Effector memory CD4-positive, alpha-beta T cell (primary cell): ENCODE results near the gene ATPAF2.

Experiments
- DNase-seq, 3 donors: peaks; one replicate each; pipeline ENCODE4 v3.0.0-alpha.2; 2020
- H3K27ac ChIP-seq: 2 replicates; pipeline ENCODE4 v1.7.0; 2013; ENCODE audit warnings: mild to moderate bottlenecking, low read length, moderate library complexity; ENCODE audit not compliant: insufficient read depth, poor library complexity, severe bottlenecking
- H3K27me3 ChIP-seq: replicated peaks from 2 replicates; pipeline ENCODE4 v1.7.0; 2013; ENCODE audit warnings: mild to moderate bottlenecking, low read length; ENCODE audit not compliant: insufficient read depth, control insufficient read depth, poor library complexity, severe bottlenecking
- H3K36me3 ChIP-seq: 2 replicates; pipeline ENCODE4 v1.7.0; 2013; ENCODE audit warnings: mild to moderate bottlenecking, low read length, moderate library complexity; ENCODE audit not compliant: control insufficient read depth, insufficient read depth
- H3K4me1 ChIP-seq: 2 replicates; pipeline ENCODE4 v1.7.0; 2013; ENCODE audit warnings: low read length, mild to moderate bottlenecking; ENCODE audit not compliant: control insufficient read depth, insufficient read depth, poor library complexity, severe bottlenecking
- H3K4me3 ChIP-seq: 2 replicates; pipeline ENCODE4 v1.7.0; 2013; ENCODE audit warnings: low read length, low read depth, mild to moderate bottlenecking; ENCODE audit not compliant: insufficient read depth, poor library complexity, severe bottlenecking
- H3K9me3 ChIP-seq: 2 replicates; pipeline ENCODE4 v1.7.0; 2013; ENCODE audit warnings: mild to moderate bottlenecking, low read length, moderate library complexity; ENCODE audit not compliant: control insufficient read depth

The ATPAF2 gene

GRCh38 chr17:17981330-17981729 lies 57.6 kb downstream of the ATPAF2 start:
- DNase-seq, result no peak
- H3K9me3 ChIP-seq, result no peaks in the 10 kb centered on the region
- no peaks in the 10 kb centered on the region for H3K36me3 ChIP-seq
- H3K4me3 ChIP-seq, result no peak overlapping the region
- H3K27me3 ChIP-seq, result no peaks in the 10 kb centered on the region
- H3K27ac ChIP-seq, result no peak overlapping the region
- no peaks in the 10 kb centered on the region for H3K4me1 ChIP-seq

- Histone ChIP-seq H3K9me3 (no peaks in the 10 kb centered on the region), H3K4me1 (no peaks in the 10 kb centered on the region), H3K27me3 (no peaks in the 10 kb centered on the region), H3K4me3 (no peak overlapping the region), H3K36me3 (no peaks in the 10 kb centered on the region), H3K27ac (no peak overlapping the region)
- DNase-seq, result no peak
These were observed 59.2 kb downstream of the ATPAF2 start for GRCh38 chr17:17979778-17980177.

- Histone ChIP-seq H3K9me3 (no peaks in the 10 kb centered on the region), H3K4me3 (no peak overlapping the region), H3K4me1 (no peaks in the 10 kb centered on the region), H3K27me3 (no peaks in the 10 kb centered on the region), H3K27ac (no peak overlapping the region), H3K36me3 (no peaks in the 10 kb centered on the region)
- DNase-seq, result no peak
These were observed 60.2 kb downstream of the ATPAF2 start for GRCh38 chr17:17978481-17979424.

GRCh38 chr17:17976931-17977570 lies 61.9 kb downstream of the ATPAF2 start:
- H3K4me1 ChIP-seq, result no peaks in the 10 kb centered on the region
- H3K9me3 ChIP-seq, result no peaks in the 10 kb centered on the region
- no peak overlapping the region for H3K4me3 ChIP-seq
- H3K27ac ChIP-seq, result no peak overlapping the region
- no peaks in the 10 kb centered on the region for H3K36me3 ChIP-seq
- no peak for DNase-seq
- H3K27me3 ChIP-seq, result no peaks in the 10 kb centered on the region

- H3K4me3 ChIP-seq, result no peak overlapping the region
- H3K36me3 ChIP-seq, result no peaks in the 10 kb centered on the region
- H3K27me3 ChIP-seq, result no peaks in the 10 kb centered on the region
- H3K4me1 ChIP-seq, result peaks cover 16% of the 10 kb centered on the region
- H3K9me3 ChIP-seq, result no peaks in the 10 kb centered on the region
- H3K27ac ChIP-seq, result no peak overlapping the region
- DNase-seq, result no peak
These were observed 63.5 kb downstream of the ATPAF2 start for GRCh38 chr17:17975436-17975835.

- no peak for DNase-seq
- H3K27me3 ChIP-seq, result no peaks in the 10 kb centered on the region
- peak overlapping the region; percentile 46 for H3K4me3 ChIP-seq
- no peaks in the 10 kb centered on the region for H3K9me3 ChIP-seq
- H3K27ac ChIP-seq, result peak overlapping the region; percentile 59
- peaks cover 17% of the 10 kb centered on the region for H3K4me1 ChIP-seq
- H3K36me3 ChIP-seq, result no peaks in the 10 kb centered on the region
These were observed 66.1 kb downstream of the ATPAF2 start for GRCh38 chr17:17972952-17973254.

- peak; percentile 100 for DNase-seq
- H3K36me3 ChIP-seq, result no peaks in the 10 kb centered on the region
- H3K4me3 ChIP-seq, result peak within 1 kb of the TSS; percentile 77
- H3K4me1 ChIP-seq, result peaks cover 17% of the 10 kb centered on the region
- no peaks in the 10 kb centered on the region for H3K27me3 ChIP-seq
- H3K9me3 ChIP-seq, result no peaks in the 10 kb centered on the region
- peak within 1 kb of the TSS; percentile 84 for H3K27ac ChIP-seq
These were observed 66.6 kb downstream of the ATPAF2 start, which contains the start of the genes DRC3 and TOM1L2 for GRCh38 chr17:17972126-17972951. Gene DRC3, plus strand, starts transcription at chr17:17972862. Its CDS starts 4,737 bp downstream, at chr17:17977599. Gene TOM1L2, minus strand, starts transcription at chr17:17972400. Its CDS starts 87 bp downstream, at chr17:17972313.

- Histone ChIP-seq H3K27ac (peak overlapping the region; percentile 84), H3K4me3 (peak overlapping the region; percentile 77), H3K4me1 (peaks cover 17% of the 10 kb centered on the region), H3K9me3 (no peaks in the 10 kb centered on the region), H3K36me3 (no peaks in the 10 kb centered on the region), H3K27me3 (no peaks in the 10 kb centered on the region)
- DNase-seq, result peak in 2 of 3 donors; percentile 20 to 28
These were observed 67.4 kb downstream of the ATPAF2 start for GRCh38 chr17:17971431-17972125.

- Histone ChIP-seq H3K36me3 (no peaks in the 10 kb centered on the region), H3K9me3 (no peaks in the 10 kb centered on the region), H3K4me1 (peaks cover 22% of the 10 kb centered on the region), H3K27ac (no peak overlapping the region), H3K4me3 (peak overlapping the region; percentile 77), H3K27me3 (no peaks in the 10 kb centered on the region)
- DNase-seq, result no peak
These were observed 68.1 kb downstream of the ATPAF2 start for GRCh38 chr17:17970699-17971430.
